HG02642 (cell line): ENCODE measurements around the gene GRID2.
"Not testable (repeated sequence)": the region's sequence is repeated elsewhere in the genome, so short reads cannot be mapped to it uniquely, and the experiment has no call there.

Source experiments
- ATAC-seq: cut with Tn5 transposase; IDR thresholded peaks from one replicate; pipeline ENCODE4 v1.9.1; 2021; ENCODE audit warnings: mild to moderate bottlenecking; ENCODE audit not compliant: unreplicated experiment, poor library complexity

Gene GRID2

GRCh38 chr4:92303621-92304027 lies at the start of gene GRID2:
GRID2 (plus strand) TSS chr4:92303966.
- ATAC-seq: no peak

GRCh38 chr4:92253986-92254671 lies 49.6 kb upstream of the GRID2 start:
- no peak for ATAC-seq

GRCh38 chr4:92254767-92255442 lies 48.9 kb upstream of the GRID2 start:
- ATAC-seq: no peak

- no peak for ATAC-seq
These were observed 47.9 kb upstream of the GRID2 start for GRCh38 chr4:92255920-92256244.

GRCh38 chr4:92257931-92258857 lies 45.6 kb upstream of the GRID2 start:
- ATAC-seq: no peak

GRCh38 chr4:92261256-92261655 lies 42.5 kb upstream of the GRID2 start:
- ATAC-seq: no peak

GRCh38 chr4:92262371-92262770 lies 41.4 kb upstream of the GRID2 start:
- no peak for ATAC-seq

- ATAC-seq: no peak
These were observed 40.8 kb upstream of the GRID2 start for GRCh38 chr4:92263010-92263409.

- no peak for ATAC-seq
These were observed 40.2 kb upstream of the GRID2 start for GRCh38 chr4:92263575-92263974.

- ATAC-seq: no peak
These were observed 39.6 kb upstream of the GRID2 start for GRCh38 chr4:92264163-92264562.

GRCh38 chr4:92265021-92265420 lies 38.7 kb upstream of the GRID2 start:
- no peak for ATAC-seq

- ATAC-seq: no peak
These were observed 38.0 kb upstream of the GRID2 start for GRCh38 chr4:92265798-92266197.

GRCh38 chr4:92266521-92266920 lies 37.2 kb upstream of the GRID2 start:
- ATAC-seq: no peak

GRCh38 chr4:92268642-92269041 lies 35.1 kb upstream of the GRID2 start:
- ATAC-seq: no peak

GRCh38 chr4:92270908-92271307 lies 32.9 kb upstream of the GRID2 start:
- no peak for ATAC-seq

GRCh38 chr4:92271551-92271950 lies 32.2 kb upstream of the GRID2 start:
- ATAC-seq: not testable (repeated sequence)

GRCh38 chr4:92277057-92277881 lies 26.5 kb upstream of the GRID2 start:
- ATAC-seq: not testable (repeated sequence)

GRCh38 chr4:92279296-92279695 lies 24.5 kb upstream of the GRID2 start:
- ATAC-seq: no peak

GRCh38 chr4:92299152-92299551 lies 4.6 kb upstream of the GRID2 start:
- no peak for ATAC-seq

- no peak for ATAC-seq
These were observed 355 bp downstream of the GRID2 start for GRCh38 chr4:92304121-92304520.
